ENCODE data around the gene SIRPA.

Gene SIRPA

GRCh38 chr20:1938464-1939269 is 43.5 kb downstream of the SIRPA start:
- H3K27ac ChIP-seq = no peak overlapping the region
- TF ChIP-seq CTCF (IDR thresholded peaks at IDR 0.05) = no peak
- TF ChIP-seq ZFX (IDR thresholded peaks at IDR 0.05; ENCODE audit: borderline replicate concordance) = no peak

GRCh38 chr20:1939270-1939595 is 44.0 kb downstream of the SIRPA start:
- TF ChIP-seq ZFX (IDR thresholded peaks at IDR 0.05; ENCODE audit: borderline replicate concordance) (no peak), CTCF (IDR thresholded peaks at IDR 0.05) (no peak)
- H3K27ac ChIP-seq = no peak overlapping the region

GRCh38 chr20:1940581-1940980 is 45.4 kb downstream of the SIRPA start:
- no peak for TF ChIP-seq ZFX (IDR thresholded peaks at IDR 0.05; ENCODE audit: borderline replicate concordance)
- no peak for TF ChIP-seq CTCF (IDR thresholded peaks at IDR 0.05)
- no peak overlapping the region for H3K27ac ChIP-seq

DNA sequence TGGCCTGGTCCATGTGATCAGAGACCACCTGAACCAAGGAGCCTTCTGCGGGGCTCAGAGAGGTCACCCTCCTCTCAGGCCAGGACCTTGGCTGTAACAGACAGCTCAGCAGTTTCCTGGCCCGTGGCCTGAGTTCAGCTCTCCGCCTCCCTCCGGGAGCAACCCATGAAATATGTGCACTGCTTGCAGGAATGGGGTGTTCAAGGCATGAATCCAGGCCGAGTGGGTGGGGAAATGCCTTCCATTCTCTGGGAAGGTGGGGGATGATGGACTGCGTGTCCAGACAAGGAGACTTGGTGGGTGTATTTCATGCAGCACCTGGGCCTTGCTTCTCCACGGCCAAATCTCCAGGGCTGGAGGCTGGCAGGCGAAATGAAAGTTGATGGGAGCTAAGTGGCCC is 46.0 kb downstream of the SIRPA start:
- H3K27ac ChIP-seq = no peak overlapping the region
- TF ChIP-seq CTCF (IDR thresholded peaks at IDR 0.05) (no peak), ZFX (IDR thresholded peaks at IDR 0.05; ENCODE audit: borderline replicate concordance) (no peak)

DNA sequence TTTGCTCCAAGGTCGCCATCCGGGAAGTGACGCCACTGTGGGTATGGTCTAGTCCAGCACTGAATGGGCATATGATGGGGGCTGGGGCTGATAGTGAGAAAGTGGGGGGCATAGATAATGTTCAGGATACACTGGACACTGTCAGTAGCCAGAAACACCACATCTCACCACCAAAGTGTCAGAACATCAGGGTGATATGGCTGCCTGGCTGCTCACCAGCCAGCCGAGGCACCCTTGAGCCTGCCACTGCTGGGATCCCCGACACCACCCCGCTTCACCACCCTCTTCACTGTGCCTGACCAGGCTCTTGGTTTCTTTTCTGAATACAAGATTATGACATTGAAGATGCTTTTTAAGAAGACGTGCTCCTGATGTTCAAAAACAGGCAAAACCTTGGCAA is 46.9 kb downstream of the SIRPA start:
- no peak overlapping the region for H3K27ac ChIP-seq
- no peak for TF ChIP-seq ZFX (IDR thresholded peaks at IDR 0.05; ENCODE audit: borderline replicate concordance)
- TF ChIP-seq CTCF (IDR thresholded peaks at IDR 0.05) = no peak

GRCh38 chr20:1942486-1943274 is 47.5 kb downstream of the SIRPA start:
- no peak overlapping the region for H3K27ac ChIP-seq
- TF ChIP-seq CTCF (IDR thresholded peaks at IDR 0.05) = no peak
- TF ChIP-seq ZFX (IDR thresholded peaks at IDR 0.05; ENCODE audit: borderline replicate concordance) = no peak

Measured in 22Rv1 (cell line).